Neural progenitor cell (in vitro differentiated cells): ENCODE results near the gene DNM2. TPM values are rescaled to one million over a fixed set of nuclear protein-coding genes. Genes with fewer than 3 reads are reported as not detected.
"Not testable (repeated sequence)": the region's sequence is repeated elsewhere in the genome, so short reads cannot be mapped to it uniquely, and the experiment has no call there.

Source experiments
- DNase-seq: peaks from one replicate; pipeline ENCODE4 v3.0.0-alpha.2; 2016; ENCODE audit warnings: low spot score
- H2AFZ ChIP-seq: fragments of 200-600 bp; sonication (generic); replicated peaks from 2 replicates; pipeline ENCODE4 v1.6.1; 2016; ENCODE audit warnings: antibody characterized with exemption
- H3F3A ChIP-seq: fragments of 200-600 bp; sonication (generic); 2 replicates; pipeline ENCODE4 v1.6.1; 2016; ENCODE audit warnings: antibody characterized with exemption, low read depth
- H3K27ac ChIP-seq: fragments of 200-600 bp; sonication (generic); 2 replicates; pipeline ENCODE4 v1.5.1; 2016; ENCODE audit warnings: mild to moderate bottlenecking
- H3K27me3 ChIP-seq: fragments of 200-600 bp; sonication (generic); 2 replicates; pipeline ENCODE4 v1.6.1; 2016; ENCODE audit warnings: mild to moderate bottlenecking, moderate library complexity
- H3K36me3 ChIP-seq: fragments of 200-600 bp; sonication (generic); 2 replicates; pipeline ENCODE4 v1.5.1; 2016
- H3K4me1 ChIP-seq: fragments of 200-600 bp; sonication (generic); 2 replicates; pipeline ENCODE4 v1.6.1; 2016; ENCODE audit warnings: mixed run types
- H3K4me2 ChIP-seq: fragments of 200-600 bp; sonication (generic); 2 replicates; pipeline ENCODE4 v1.6.1; 2016
- H3K4me3 ChIP-seq: fragments of 200-600 bp; sonication (generic); 2 replicates; pipeline ENCODE4 v1.5.1; 2016
- H3K79me2 ChIP-seq: fragments of 200-600 bp; sonication (generic); 2 replicates; pipeline ENCODE4 v1.6.1; 2016; ENCODE audit warnings: low read depth
- H3K9ac ChIP-seq: fragments of 200-600 bp; sonication (generic); 2 replicates; pipeline ENCODE4 v1.6.1; 2016
- H3K9me3 ChIP-seq: fragments of 200-600 bp; sonication (generic); 2 replicates; pipeline ENCODE4 v1.5.1; 2016; ENCODE audit warnings: low read depth
- H4K20me1 ChIP-seq: fragments of 200-600 bp; sonication (generic); 2 replicates; pipeline ENCODE4 v1.6.1; 2016; ENCODE audit warnings: low read depth
- H3K27ac Mint-ChIP-seq: 3 replicates; pipeline ENCODE4 v1.8.0; 2021; ENCODE audit warnings: mixed read lengths
- H3K27me3 Mint-ChIP-seq: 2 replicates; pipeline ENCODE4 v1.8.0; 2022; ENCODE audit warnings: low read depth, mild to moderate bottlenecking, inconsistent platforms, moderate library complexity, mixed read lengths; ENCODE audit not compliant: insufficient read depth
- H3K36me3 Mint-ChIP-seq: 3 replicates; pipeline ENCODE4 v1.8.0; 2021; ENCODE audit warnings: mixed read lengths
- H3K4me1 Mint-ChIP-seq: 3 replicates; pipeline ENCODE4 v1.8.0; 2021; ENCODE audit warnings: mixed read lengths
- H3K4me3 Mint-ChIP-seq: 3 replicates; pipeline ENCODE4 v1.8.0; 2021; ENCODE audit warnings: mild to moderate bottlenecking, moderate library complexity, mixed read lengths
- H3K9me3 Mint-ChIP-seq: 3 replicates; pipeline ENCODE4 v1.8.0; 2020; ENCODE audit warnings: mixed read lengths
- EZH2 ChIP-seq: fragments of 200-600 bp; sonication (generic); IDR thresholded peaks from 2 replicates; pipeline ENCODE4 v1.6.1; 2017; ENCODE audit warnings: antibody characterized with exemption, mild to moderate bottlenecking, moderate library complexity
- EZH2phosphoT487 ChIP-seq: fragments of 200-600 bp; sonication (generic); IDR thresholded peaks from 2 replicates; pipeline ENCODE4 v1.6.1; 2017; ENCODE audit warnings: antibody characterized with exemption
- total RNA-seq: library from RNA; depleted of rRNA; stranded (reverse); fragments of >200 nt; gene quantifications from 2 replicates; pipeline ENCODE4 v1.2.3, GENCODE V29; 2015; ENCODE audit warnings: low replicate concordance
- TF ChIP-seq, protein P1 (sequence below): fragments of 200-600 bp; sonication (generic); IDR thresholded peaks from 2 replicates; pipeline ENCODE4 v1.5.1; 2017; ENCODE audit warnings: antibody characterized with exemption, mild to moderate bottlenecking

DNM2 gene
- total RNA-seq, 1 donor from 2014 or later = 49.9 TPM

DNA sequence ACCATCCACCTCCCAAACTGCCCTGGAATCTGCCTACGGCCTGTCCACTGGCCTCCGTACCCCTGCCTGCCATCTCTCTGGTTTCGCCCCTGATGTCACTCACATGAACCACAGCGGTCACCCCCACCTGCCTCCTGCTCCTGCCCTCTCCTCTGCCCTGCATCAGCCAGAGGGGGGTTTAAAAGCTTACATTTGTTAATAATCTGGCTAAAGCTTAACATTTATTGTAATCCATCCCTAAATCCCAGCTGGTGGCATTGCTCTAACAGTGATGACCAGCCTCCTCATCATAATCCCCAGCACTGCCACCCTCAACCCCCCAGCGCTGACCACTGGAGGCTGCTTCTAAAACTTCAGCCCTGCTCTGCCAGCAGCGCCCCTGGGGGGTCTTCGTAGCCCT is 38.9 kb downstream of the DNM2 start:
- Histone ChIP-seq H3K27me3 (no peaks in the 10 kb centered on the region), H4K20me1 (peaks cover 47% of the 10 kb centered on the region), H3K9me3 (no peaks in the 10 kb centered on the region), H3K4me1 (no peaks in the 10 kb centered on the region), H3K36me3 (no peaks in the 10 kb centered on the region), H3K9ac (no peak overlapping the region), H3K4me2 (no peak overlapping the region), H3K27ac (no peak overlapping the region), H2AFZ (no peak overlapping the region), H3F3A (no peaks in the 10 kb centered on the region), H3K4me3 (no peak overlapping the region), H3K79me2 (peaks cover 53% of the 10 kb centered on the region)
- H3K9me3 Mint-ChIP-seq = no peaks in the 10 kb centered on the region
- TF ChIP-seq, protein P1, sequence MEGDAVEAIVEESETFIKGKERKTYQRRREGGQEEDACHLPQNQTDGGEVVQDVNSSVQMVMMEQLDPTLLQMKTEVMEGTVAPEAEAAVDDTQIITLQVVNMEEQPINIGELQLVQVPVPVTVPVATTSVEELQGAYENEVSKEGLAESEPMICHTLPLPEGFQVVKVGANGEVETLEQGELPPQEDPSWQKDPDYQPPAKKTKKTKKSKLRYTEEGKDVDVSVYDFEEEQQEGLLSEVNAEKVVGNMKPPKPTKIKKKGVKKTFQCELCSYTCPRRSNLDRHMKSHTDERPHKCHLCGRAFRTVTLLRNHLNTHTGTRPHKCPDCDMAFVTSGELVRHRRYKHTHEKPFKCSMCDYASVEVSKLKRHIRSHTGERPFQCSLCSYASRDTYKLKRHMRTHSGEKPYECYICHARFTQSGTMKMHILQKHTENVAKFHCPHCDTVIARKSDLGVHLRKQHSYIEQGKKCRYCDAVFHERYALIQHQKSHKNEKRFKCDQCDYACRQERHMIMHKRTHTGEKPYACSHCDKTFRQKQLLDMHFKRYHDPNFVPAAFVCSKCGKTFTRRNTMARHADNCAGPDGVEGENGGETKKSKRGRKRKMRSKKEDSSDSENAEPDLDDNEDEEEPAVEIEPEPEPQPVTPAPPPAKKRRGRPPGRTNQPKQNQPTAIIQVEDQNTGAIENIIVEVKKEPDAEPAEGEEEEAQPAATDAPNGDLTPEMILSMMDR = no peak
- TF ChIP-seq EZH2phosphoT487 (no peak), EZH2 (no peak)
- H3K4me1 Mint-ChIP-seq = peaks cover 31% of the 10 kb centered on the region
- DNase-seq = no peak
- H3K36me3 Mint-ChIP-seq = peaks cover 6% of the 10 kb centered on the region
- H3K4me3 Mint-ChIP-seq = no peak overlapping the region
- peaks cover 7% of the 10 kb centered on the region for H3K27me3 Mint-ChIP-seq
- peak overlapping the region; percentile 21 for H3K27ac Mint-ChIP-seq

DNA sequence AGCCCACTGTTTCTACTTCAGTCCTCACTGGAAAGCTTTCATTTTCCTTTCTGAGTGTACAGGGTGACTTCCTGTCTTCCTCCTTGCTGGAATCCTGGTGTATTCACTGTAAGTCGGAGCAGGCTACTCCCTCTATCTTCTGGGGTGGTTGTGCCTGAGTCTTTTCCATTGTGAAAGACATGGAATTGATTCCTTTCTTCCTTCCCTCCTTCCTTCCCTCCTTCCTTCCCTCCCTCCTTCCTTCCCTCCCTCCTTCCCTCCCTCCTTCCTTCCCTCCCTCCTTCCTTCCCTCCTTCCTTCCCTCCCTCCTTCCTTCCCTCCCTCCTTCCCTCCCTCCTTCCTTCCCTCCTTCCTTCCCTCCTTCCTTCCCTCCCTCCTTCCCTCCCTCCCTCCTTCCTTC is 40.2 kb downstream of the DNM2 start:
- H3K36me3 ChIP-seq, H3K27me3 ChIP-seq, H3K4me1 ChIP-seq, H2AFZ ChIP-seq, H3K4me3 ChIP-seq, H3K9me3 ChIP-seq, H3K9ac ChIP-seq, H3K27ac ChIP-seq, H3K4me3 Mint-ChIP-seq, H3K27me3 Mint-ChIP-seq, H3K36me3 Mint-ChIP-seq, H3K4me2 ChIP-seq, H3K9me3 Mint-ChIP-seq, DNase-seq, H3K27ac Mint-ChIP-seq, H3F3A ChIP-seq: not testable (repeated sequence)
- H4K20me1 ChIP-seq = peaks cover 35% of the 10 kb centered on the region
- H3K4me1 Mint-ChIP-seq = peaks cover 31% of the 10 kb centered on the region
- H3K79me2 ChIP-seq = peaks cover 40% of the 10 kb centered on the region

DNA sequence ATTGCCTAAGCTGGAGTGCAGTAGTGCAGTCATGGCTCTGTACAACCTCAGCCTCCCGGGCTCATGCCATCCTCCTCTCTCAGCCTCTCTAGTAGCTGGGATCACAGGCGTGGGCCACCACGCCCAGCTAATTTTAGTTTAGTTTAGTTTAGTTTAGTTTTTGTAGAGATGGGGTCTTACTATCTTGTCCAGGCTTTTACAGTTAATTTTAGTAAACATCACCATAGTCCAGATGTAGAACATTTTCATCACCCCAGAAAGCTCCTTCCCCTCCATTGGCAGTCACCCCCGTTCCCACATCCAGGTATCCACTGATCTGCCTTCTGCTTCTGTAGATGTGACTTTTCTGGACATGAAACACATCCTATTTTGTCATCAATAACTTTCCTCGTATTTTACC is 41.1 kb downstream of the DNM2 start:
- Mint-ChIP-seq H3K27me3 (peaks cover 4% of the 10 kb centered on the region), H3K4me3 (no peak overlapping the region), H3K36me3 (peaks cover 6% of the 10 kb centered on the region), H3K27ac (peak overlapping the region; percentile 49), H3K9me3 (no peaks in the 10 kb centered on the region), H3K4me1 (peaks cover 31% of the 10 kb centered on the region)
- no peaks in the 10 kb centered on the region for H3K4me1 ChIP-seq
- TF ChIP-seq EZH2 (no peak), EZH2phosphoT487 (no peak)
- TF ChIP-seq, protein P1 = no peak
- peaks cover 34% of the 10 kb centered on the region for H4K20me1 ChIP-seq
- DNase-seq = no peak
- no peak overlapping the region for H3K9ac ChIP-seq
- H3K4me2 ChIP-seq = no peak overlapping the region
- H3K9me3 ChIP-seq = no peaks in the 10 kb centered on the region
- H3K4me3 ChIP-seq = no peak overlapping the region
- no peaks in the 10 kb centered on the region for H3K36me3 ChIP-seq
- H3K27ac ChIP-seq = no peak overlapping the region
- H3K79me2 ChIP-seq = peaks cover 34% of the 10 kb centered on the region
- H3F3A ChIP-seq = no peaks in the 10 kb centered on the region
- H2AFZ ChIP-seq = no peak overlapping the region
- no peaks in the 10 kb centered on the region for H3K27me3 ChIP-seq

DNA sequence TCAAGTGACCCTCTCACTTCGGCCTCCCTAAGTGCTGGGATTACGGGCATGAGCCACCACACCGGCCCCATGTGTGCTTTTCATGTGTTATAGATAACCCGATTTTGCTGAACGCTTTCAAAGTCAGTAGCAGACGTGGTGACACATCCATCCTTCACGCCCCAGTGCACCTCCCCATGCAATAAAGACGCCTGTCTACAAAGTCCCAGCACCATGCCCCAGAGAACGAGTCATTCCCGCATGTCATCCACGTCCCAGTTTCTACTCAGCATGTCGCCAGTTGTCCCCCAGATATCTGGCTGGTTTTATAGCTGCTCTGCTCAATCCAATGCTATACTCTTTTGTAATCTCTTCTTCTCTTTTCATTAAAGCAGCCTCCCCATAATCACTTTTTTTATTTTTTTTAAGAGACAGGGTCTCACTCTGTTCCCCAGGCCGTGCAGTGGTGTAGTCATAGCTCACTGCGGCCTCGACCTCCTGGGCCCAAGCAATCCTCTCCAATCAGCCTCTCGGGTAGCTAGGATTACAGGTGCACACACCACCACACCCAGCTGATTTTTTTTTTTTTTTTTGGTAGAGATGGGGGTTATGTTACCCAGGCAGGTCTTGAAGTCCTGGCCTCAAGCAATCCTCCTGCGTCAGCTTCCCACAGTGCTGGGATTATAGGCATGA is 42.5 kb downstream of the DNM2 start:
- H3K4me1 Mint-ChIP-seq = peaks cover 31% of the 10 kb centered on the region
- no peak for TF ChIP-seq EZH2
- TF ChIP-seq, protein P1 = no peak
- no peak for TF ChIP-seq EZH2phosphoT487
- Histone ChIP-seq H3K9me3 (no peaks in the 10 kb centered on the region), H3K4me1 (no peaks in the 10 kb centered on the region), H3K27ac (no peak overlapping the region), H3K4me3 (no peak overlapping the region), H3F3A (no peaks in the 10 kb centered on the region), H2AFZ (no peak overlapping the region), H3K36me3 (no peaks in the 10 kb centered on the region), H4K20me1 (peaks cover 23% of the 10 kb centered on the region), H3K79me2 (peaks cover 21% of the 10 kb centered on the region), H3K9ac (no peak overlapping the region), H3K4me2 (no peak overlapping the region), H3K27me3 (no peaks in the 10 kb centered on the region)
- peaks cover 2% of the 10 kb centered on the region for H3K27me3 Mint-ChIP-seq
- H3K27ac Mint-ChIP-seq = peak overlapping the region; percentile 57
- H3K4me3 Mint-ChIP-seq = peak overlapping the region; percentile 8
- no peak for DNase-seq
- peaks cover 6% of the 10 kb centered on the region for H3K36me3 Mint-ChIP-seq
- no peaks in the 10 kb centered on the region for H3K9me3 Mint-ChIP-seq
